Nephron (organoid): ENCODE measurements around the gene ODC1.

ENCODE experiments used
- H3K27ac Mint-ChIP-seq, 3 experiments: 2 replicates each; pipeline ENCODE4 v1.8.0; 2020; ENCODE audit warnings: mixed read lengths in 3 of 3, mild to moderate bottlenecking in 2 of 3, moderate library complexity in 1 of 3
- H3K27me3 Mint-ChIP-seq: 2 replicates; pipeline ENCODE4 v1.8.0; 2021; ENCODE audit warnings: low read depth, mild to moderate bottlenecking, moderate library complexity, mixed read lengths
- H3K36me3 Mint-ChIP-seq: 2 replicates; pipeline ENCODE4 v1.8.0; 2020; ENCODE audit warnings: low read depth, mixed read lengths
- H3K4me1 Mint-ChIP-seq: 2 replicates; pipeline ENCODE4 v1.8.0; 2020; ENCODE audit warnings: mixed read lengths
- H3K4me3 Mint-ChIP-seq, 3 experiments: 2 replicates each; pipeline ENCODE4 v1.8.0; 2020; ENCODE audit warnings: mild to moderate bottlenecking in 3 of 3, mixed read lengths in 3 of 3, moderate library complexity in 2 of 3
- H3K9me3 Mint-ChIP-seq: 2 replicates; pipeline ENCODE4 v1.8.0; 2020; ENCODE audit warnings: mixed read lengths
- CTCF ChIP-seq, 3 experiments: fragments of 200-600 bp; sonication (generic); IDR thresholded peaks; one replicate each; pipeline ENCODE4 v1.5.0; 2021; ENCODE audit warnings: antibody characterized with exemption in 3 of 3; ENCODE audit not compliant: unreplicated experiment in 3 of 3

ODC1 gene

GRCh38 chr2:10452956-10453904, 5.1 kb upstream of the ODC1 start:
- no peaks in the 10 kb centered on the region for H3K9me3 Mint-ChIP-seq
- H3K27me3 Mint-ChIP-seq, result peaks cover 20% of the 10 kb centered on the region
- peak overlapping the region in 1 of 3 experiments; percentile 5 for H3K27ac Mint-ChIP-seq
- TF ChIP-seq CTCF (IDR thresholded peaks at IDR 0.05; ENCODE audit: unreplicated experiment in 3 of 3), result no peak
- no peaks in the 10 kb centered on the region for H3K36me3 Mint-ChIP-seq
- peak overlapping the region in 1 of 3 experiments; percentile 9 for H3K4me3 Mint-ChIP-seq
- peaks cover 16% of the 10 kb centered on the region for H3K4me1 Mint-ChIP-seq

DNA sequence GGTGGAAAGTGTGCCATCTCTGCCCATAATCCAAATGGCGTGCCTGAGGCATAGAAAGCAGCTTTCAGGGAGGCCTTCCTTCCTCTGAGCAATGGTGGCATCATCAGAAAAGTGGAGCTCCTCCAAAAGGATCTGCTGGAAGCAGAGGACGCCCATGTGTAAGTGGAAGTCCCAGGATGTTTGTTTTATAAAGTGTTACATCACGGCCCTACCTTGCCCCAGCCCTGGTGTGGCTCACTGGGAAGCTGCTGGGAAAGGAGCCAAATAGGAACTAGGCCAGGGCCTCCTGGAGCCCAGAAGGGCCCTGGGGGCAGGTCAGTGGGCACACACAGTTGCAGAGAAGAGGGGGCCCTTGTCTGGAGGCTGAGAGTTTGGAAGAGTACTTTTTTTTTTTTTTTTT, 4.2 kb upstream of the ODC1 start:
- Mint-ChIP-seq H3K9me3 (no peaks in the 10 kb centered on the region), H3K27ac (peak overlapping the region in 1 of 3 experiments; percentile 8), H3K4me3 (peak overlapping the region in 2 of 3 experiments; percentile 40 to 53), H3K36me3 (no peaks in the 10 kb centered on the region), H3K27me3 (peaks cover 16% of the 10 kb centered on the region), H3K4me1 (peaks cover 14% of the 10 kb centered on the region)
- no peak for TF ChIP-seq CTCF (IDR thresholded peaks at IDR 0.05; ENCODE audit: unreplicated experiment in 3 of 3)

DNA sequence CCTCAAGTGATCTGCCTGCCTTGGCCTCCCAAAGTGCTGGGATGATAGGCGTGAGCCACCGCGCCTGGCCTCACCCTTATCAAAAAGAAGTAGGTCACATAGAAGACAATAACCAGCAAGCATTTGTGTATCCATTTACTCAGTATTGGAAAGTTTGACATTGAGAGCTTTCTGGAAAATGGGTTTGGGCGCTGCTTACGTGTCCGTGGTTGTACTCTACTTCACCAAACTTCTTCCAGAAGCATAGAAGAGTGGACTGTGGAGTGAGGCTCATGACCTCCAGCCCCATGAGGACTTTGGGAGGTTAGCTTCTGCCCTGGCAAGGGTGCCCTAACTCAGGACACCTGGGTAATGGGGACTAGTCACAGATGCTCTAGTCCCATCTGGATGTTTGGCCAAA, 3.7 kb upstream of the ODC1 start:
- H3K4me1 Mint-ChIP-seq, result peaks cover 17% of the 10 kb centered on the region
- TF ChIP-seq CTCF (IDR thresholded peaks at IDR 0.05; ENCODE audit: unreplicated experiment in 3 of 3), result no peak
- H3K27ac Mint-ChIP-seq, result no peak overlapping the region
- H3K27me3 Mint-ChIP-seq, result peaks cover 11% of the 10 kb centered on the region
- H3K9me3 Mint-ChIP-seq, result no peaks in the 10 kb centered on the region
- H3K36me3 Mint-ChIP-seq, result no peaks in the 10 kb centered on the region
- peak overlapping the region in 1 of 3 experiments; percentile 40 for H3K4me3 Mint-ChIP-seq

DNA sequence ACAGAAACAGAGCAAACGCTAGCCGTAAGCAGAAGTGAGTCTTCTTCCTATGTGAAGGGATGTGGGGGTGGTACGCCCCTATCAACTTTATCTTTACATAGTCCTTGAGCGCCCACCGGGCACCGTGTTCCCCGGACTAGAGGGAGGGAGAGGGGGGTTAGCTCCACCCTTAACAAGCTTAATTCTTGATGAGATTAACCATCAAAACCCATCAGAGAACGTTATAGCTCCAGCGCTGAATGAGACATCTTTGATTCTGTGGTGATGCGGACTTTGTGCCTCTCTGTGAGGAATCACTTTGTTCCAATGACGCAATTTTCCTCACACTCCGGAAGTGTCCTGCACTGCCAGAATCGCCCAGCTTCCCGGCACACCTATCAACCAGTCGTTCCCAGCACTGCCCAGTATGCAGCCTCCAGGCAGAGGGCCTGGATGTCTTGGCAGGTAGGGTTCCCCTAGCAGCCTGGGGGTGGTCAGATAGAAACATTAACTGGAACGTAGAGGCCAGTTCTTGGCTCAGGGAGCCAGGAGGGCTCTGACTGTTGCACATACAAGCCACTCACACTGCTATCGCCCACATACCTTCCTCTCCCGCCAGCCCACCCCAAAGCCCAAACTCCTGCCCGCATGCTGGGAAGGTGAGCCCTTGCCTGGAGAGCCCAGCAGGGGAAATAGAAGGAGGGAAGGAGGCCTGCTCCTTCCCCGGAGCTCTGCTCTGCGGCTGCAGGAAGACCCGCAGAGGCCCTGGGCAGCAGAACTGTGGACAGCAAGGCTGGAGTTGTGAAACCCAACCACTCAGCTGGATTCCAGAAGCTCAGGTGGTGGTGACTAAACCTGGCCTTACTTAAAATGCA, 1.9 kb upstream of the ODC1 start:
- no peaks in the 10 kb centered on the region for H3K9me3 Mint-ChIP-seq
- peaks cover 1% of the 10 kb centered on the region for H3K36me3 Mint-ChIP-seq
- peak overlapping the region in 2 of 3 experiments; percentile 51 to 61 for H3K27ac Mint-ChIP-seq

DNA sequence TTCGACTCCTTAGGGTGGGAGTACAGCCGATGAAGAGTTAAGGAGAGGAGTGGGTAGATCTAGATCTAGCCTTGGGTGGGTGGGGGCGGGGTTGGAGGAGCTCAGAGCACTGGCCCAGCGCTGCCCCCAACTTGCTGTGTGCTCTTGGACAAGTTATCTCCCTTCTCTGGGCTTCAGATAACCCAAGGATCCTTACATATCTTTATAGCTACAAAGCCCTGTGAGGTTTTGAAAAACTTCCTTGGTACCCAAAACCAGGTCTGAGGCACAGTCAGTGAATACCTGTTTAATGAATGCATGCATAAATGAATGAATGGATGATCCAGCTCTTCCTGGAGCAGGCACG, 1.3 kb upstream of the ODC1 start:
- peak overlapping the region; percentile 77 to 82 (median 81) for H3K4me3 Mint-ChIP-seq
- H3K27me3 Mint-ChIP-seq, result peaks cover 10% of the 10 kb centered on the region
- no peaks in the 10 kb centered on the region for H3K9me3 Mint-ChIP-seq
- no peak for TF ChIP-seq CTCF (IDR thresholded peaks at IDR 0.05; ENCODE audit: unreplicated experiment in 3 of 3)
- H3K36me3 Mint-ChIP-seq, result peaks cover 7% of the 10 kb centered on the region
- H3K27ac Mint-ChIP-seq, result peak overlapping the region in 2 of 3 experiments; percentile 61 to 66
- H3K4me1 Mint-ChIP-seq, result peaks cover 22% of the 10 kb centered on the region

More for the DNA sequence above, 1.9 kb upstream of the ODC1 start:
- Mint-ChIP-seq H3K27me3 (peaks cover 10% of the 10 kb centered on the region), H3K4me3 (peak overlapping the region; percentile 77 to 82 (median 81)), H3K4me1 (peaks cover 17% of the 10 kb centered on the region)
- no peak for TF ChIP-seq CTCF (IDR thresholded peaks at IDR 0.05; ENCODE audit: unreplicated experiment in 3 of 3)
